Fibroblast of villous mesenchyme (primary cell): Measurements from ENCODE around the gene SH3RF3. TPM values are rescaled to one million over a fixed set of nuclear protein-coding genes. Genes with fewer than 3 reads are reported as not detected.

Experiments used
- DNase-seq: peaks from one replicate; pipeline ENCODE4 v3.0.0-alpha.2; 2010; ENCODE audit warnings: low read depth
- H3K4me3 ChIP-seq: 2 replicates; pipeline ENCODE4 v1.5.1; 2011; ENCODE audit warnings: low read depth, mild to moderate bottlenecking, low read length
- total RNA-seq: library from RNA; depleted of rRNA; stranded (reverse); fragments of >200 nt; gene quantifications from 2 replicates; pipeline ENCODE4 v1.2.3, GENCODE V29; 2012
- TF ChIP-seq, protein P1 (sequence below): IDR thresholded peaks from 2 replicates; pipeline ENCODE4 v1.5.1; 2012; ENCODE audit warnings: low read depth, mild to moderate bottlenecking, low read length; ENCODE audit not compliant: insufficient read depth

Gene SH3RF3
- total RNA-seq, 1 donor = 13.4 TPM

DNA sequence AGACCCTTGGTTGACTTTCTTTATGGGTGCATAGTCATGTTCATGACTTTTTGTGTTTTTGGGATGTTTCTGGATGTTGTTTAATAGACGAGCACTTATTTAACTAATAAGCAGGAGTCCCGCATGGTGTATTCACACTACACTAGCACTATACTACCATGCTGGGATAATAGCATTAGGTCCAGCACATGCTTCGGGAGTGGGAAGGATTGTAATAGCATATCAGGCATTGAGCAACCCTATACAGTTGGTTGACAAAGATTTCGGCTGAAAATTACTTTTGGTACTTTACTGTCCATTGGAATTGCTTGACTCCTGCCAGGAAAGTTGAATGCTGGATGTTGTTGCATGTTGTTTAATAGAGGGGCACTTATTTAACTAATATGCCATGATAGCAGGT, 2.8 kb downstream of the SH3RF3 start:
- no peak overlapping the region for H3K4me3 ChIP-seq
- peak; percentile 54 for DNase-seq
- TF ChIP-seq, protein P1, sequence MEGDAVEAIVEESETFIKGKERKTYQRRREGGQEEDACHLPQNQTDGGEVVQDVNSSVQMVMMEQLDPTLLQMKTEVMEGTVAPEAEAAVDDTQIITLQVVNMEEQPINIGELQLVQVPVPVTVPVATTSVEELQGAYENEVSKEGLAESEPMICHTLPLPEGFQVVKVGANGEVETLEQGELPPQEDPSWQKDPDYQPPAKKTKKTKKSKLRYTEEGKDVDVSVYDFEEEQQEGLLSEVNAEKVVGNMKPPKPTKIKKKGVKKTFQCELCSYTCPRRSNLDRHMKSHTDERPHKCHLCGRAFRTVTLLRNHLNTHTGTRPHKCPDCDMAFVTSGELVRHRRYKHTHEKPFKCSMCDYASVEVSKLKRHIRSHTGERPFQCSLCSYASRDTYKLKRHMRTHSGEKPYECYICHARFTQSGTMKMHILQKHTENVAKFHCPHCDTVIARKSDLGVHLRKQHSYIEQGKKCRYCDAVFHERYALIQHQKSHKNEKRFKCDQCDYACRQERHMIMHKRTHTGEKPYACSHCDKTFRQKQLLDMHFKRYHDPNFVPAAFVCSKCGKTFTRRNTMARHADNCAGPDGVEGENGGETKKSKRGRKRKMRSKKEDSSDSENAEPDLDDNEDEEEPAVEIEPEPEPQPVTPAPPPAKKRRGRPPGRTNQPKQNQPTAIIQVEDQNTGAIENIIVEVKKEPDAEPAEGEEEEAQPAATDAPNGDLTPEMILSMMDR = no peak

DNA sequence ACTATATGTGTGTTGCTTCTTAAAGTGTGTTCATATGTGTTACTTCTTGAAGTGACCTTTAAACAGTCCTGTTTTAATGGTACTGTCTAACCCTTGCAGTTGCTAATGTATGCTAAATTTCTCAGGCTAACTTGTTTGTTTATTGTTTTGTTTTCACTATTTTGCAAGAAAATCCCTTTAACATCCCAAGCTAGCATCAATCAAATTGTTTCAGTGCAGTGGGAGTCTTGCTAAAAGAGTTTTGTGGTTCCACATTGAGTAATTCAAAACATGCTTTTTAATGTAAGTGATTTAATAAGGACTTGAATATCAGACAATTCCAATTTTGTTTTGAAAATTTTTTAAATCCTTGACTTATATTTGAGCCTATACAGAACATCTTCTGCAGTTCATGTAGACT, 3.6 kb downstream of the SH3RF3 start:
- DNase-seq = peak; percentile 60
- TF ChIP-seq, protein P1 = no peak

DNA sequence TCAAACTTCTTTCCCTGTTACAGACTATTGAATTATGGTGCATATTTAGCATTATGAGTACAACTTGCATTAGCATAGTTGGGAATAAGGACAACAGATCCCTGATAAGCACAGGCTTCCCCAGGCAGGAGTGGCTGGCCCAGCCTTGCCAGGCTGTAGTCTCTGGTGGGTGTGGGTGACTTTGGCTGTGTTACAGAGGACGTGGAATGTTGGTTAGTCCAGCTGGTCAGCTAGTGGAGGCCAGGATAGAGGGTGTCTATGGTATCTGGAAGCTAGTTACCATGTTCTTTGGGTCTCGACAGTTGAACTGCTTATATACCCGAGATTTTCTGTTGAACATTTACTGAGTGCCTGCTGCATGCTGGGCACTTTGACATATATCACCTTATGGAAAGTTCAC, 4.7 kb downstream of the SH3RF3 start:
- no peak overlapping the region for H3K4me3 ChIP-seq
- DNase-seq = no peak
- TF ChIP-seq, protein P1 = no peak

More for the DNA sequence above, 3.6 kb downstream of the SH3RF3 start:
- H3K4me3 ChIP-seq = no peak overlapping the region

DNA sequence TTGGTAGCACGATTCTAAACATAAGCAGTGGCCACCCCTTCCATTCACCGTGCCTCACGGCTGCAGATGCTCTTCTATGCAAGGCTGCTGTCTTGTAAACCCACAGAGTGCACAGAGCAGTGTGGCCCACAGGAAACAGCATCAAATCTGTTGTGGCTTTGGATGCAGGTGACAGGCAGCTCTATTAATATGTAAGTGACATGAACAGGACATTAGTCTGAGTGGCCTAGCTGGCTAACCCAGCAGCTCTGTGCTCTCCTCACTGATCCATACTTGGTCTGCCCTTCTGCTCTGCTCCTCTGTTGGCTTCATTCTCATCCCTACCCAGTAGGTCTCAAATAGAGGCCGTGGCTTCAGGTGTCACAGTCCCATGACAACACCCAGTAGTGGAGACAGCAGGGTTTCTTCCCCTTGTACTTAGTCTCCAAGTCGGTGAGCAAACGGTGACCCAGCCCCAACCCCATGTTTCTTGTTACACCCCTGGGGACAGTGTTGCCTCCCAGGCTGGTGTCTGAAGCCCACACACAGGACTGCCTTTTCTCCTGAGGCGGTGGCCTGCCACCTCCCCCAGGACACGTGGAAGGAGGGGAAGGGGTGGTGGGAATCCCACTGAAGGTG, 5.8 kb downstream of the SH3RF3 start:
- no peak overlapping the region for H3K4me3 ChIP-seq
- TF ChIP-seq, protein P1 = no peak
- DNase-seq = no peak

DNA sequence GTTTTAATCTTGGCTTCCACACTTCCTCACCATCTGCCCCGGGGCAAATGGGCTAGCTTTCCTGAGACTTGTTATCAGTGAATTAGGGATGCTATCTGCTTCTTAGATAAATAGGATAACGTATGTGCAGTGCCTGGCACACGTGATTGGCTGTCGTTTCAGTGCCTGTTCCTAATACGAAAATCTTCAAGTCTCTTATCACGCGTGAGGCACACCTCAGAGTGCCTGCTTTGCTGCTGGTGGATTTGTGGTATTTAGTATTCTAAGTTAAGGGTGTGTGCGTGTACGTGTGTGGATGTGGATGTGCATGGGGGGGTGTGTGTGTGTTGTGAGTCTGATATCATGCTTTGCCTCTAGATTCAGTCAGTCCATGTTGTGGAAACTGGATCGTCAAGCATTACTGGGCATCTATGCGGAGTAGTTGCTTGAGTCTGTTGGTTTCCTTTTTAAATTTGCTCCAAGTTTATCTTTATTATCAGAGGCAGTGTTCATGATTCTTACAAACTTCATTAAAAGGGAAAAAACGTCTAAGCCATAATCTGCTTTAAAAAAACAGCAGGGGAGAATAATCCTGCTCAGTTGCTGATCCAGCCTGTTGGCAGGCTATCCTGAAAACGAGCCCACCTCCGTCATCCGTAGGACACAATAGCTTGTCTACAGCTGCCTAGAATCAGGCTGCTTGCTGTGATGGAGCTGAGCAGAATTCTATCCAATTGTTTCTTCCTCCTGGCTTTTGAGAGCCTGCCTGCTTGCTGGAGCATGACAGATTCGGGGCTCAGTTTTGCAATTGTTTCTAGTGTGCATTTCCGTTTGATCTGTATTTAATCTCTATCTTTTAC, 6.6 kb downstream of the SH3RF3 start:
- TF ChIP-seq, protein P1 = no peak
- no peak for DNase-seq
- no peak overlapping the region for H3K4me3 ChIP-seq

DNA sequence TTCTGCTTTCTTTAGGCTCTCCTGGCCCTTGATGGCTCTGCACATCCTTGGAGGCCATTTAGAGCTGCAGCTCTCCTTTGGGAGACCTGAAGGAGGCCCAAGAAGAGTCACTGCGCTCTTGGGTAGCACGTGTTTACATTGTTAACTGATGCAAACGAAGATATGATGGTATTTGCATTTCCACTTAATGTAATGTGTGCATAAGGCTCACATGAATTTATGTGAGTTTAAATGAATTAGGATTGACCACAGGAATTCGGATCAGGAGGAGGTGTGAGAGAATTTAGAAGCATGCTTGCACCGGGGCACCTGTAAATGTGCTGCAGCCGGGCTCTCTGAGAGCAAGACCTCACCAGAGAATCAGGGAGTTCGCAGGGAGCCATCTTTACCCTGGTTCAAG, 7.5 kb downstream of the SH3RF3 start:
- no peak overlapping the region for H3K4me3 ChIP-seq
- TF ChIP-seq, protein P1 = no peak

More for the DNA sequence above, 7.5 kb downstream of the SH3RF3 start:
- DNase-seq = no peak
